IMR-90 (cell line): Measurements from ENCODE around the gene PNLIP. TPM values are rescaled to one million over a fixed set of nuclear protein-coding genes. Genes with fewer than 3 reads are reported as not detected.

ENCODE experiments used
- ATAC-seq: fragments of 200-7000 bp; cut with Tn5 transposase; 2 replicates; pipeline ENCODE4 v1.9.1; 2020; ENCODE audit warnings: low read depth, mild to moderate bottlenecking, moderate library complexity
- BruUV-seq: library from RNA; stranded (reverse); fragments of 400-500 nt; replicated peaks from 2 replicates; lab custom pipeline; 2021; lab: Mats Ljungman, UMichigan
- CTCF ChIA-PET: fragments of 300-600 bp; formaldehyde crosslinking; extraction: SDS; loops from one replicate; lab custom pipeline; 2021; ENCODE audit warnings: antibody characterized with exemption; lab: Yijun Ruan, JAX
- POLR2A ChIA-PET: fragments of 300-600 bp; sonication (Branson Sonifier 250); formaldehyde crosslinking; loops from one replicate; lab custom pipeline; 2022; ENCODE audit warnings: antibody characterized with exemption; ENCODE audit not compliant: unreplicated experiment; lab: Charles Lee
- DNase-seq: peaks from one replicate; pipeline ENCODE4 v3.0.0; 2013
- H2AFZ ChIP-seq: replicated peaks from 2 replicates; pipeline ENCODE3; 2013; ENCODE audit warnings: low read length, mild to moderate bottlenecking; ENCODE audit not compliant: poor library complexity
- H2AK5ac ChIP-seq: 2 replicates; pipeline ENCODE4 v1.6.1; 2013; ENCODE audit warnings: low read depth, low read length, inconsistent platforms
- H2AK9ac ChIP-seq: replicated peaks from 2 replicates; pipeline ENCODE3; 2013; ENCODE audit warnings: mild to moderate bottlenecking, low read depth, low read length, moderate library complexity; ENCODE audit not compliant: poor library complexity
- H2BK120ac ChIP-seq: 2 replicates; pipeline ENCODE4 v1.6.1; 2013; ENCODE audit warnings: low read depth, low read length, inconsistent platforms
- H2BK15ac ChIP-seq: 3 replicates; pipeline ENCODE4 v1.6.1; 2013; ENCODE audit warnings: low read depth, low read length, inconsistent platforms
- H2BK20ac ChIP-seq: 2 replicates; pipeline ENCODE4 v1.6.1; 2013; ENCODE audit warnings: low read depth, mild to moderate bottlenecking, inconsistent platforms, low read length, moderate library complexity
- H2BK5ac ChIP-seq: 2 replicates; pipeline ENCODE4 v1.6.1; 2013; ENCODE audit warnings: mild to moderate bottlenecking, low read depth, low read length, inconsistent platforms; ENCODE audit not compliant: poor library complexity, severe bottlenecking
- H3K14ac ChIP-seq: replicated peaks from 2 replicates; pipeline ENCODE4 v1.6.1; 2013; ENCODE audit warnings: low read depth, low read length, inconsistent platforms
- H3K18ac ChIP-seq: 2 replicates; pipeline ENCODE4 v1.6.1; 2013; ENCODE audit warnings: low read depth, low read length, control low read depth
- H3K23ac ChIP-seq: 2 replicates; pipeline ENCODE4 v1.6.1; 2013; ENCODE audit warnings: low read depth, low read length, inconsistent platforms
- H3K27ac ChIP-seq: 2 replicates; pipeline ENCODE4 v1.5.1; 2013; ENCODE audit warnings: mild to moderate bottlenecking, control low read depth, low read length; ENCODE audit not compliant: insufficient read depth
- H3K27me3 ChIP-seq: 2 replicates; pipeline ENCODE4 v1.6.1; 2013; ENCODE audit warnings: low read length; ENCODE audit not compliant: control insufficient read depth, insufficient read depth
- H3K36me3 ChIP-seq: 2 replicates; pipeline ENCODE4 v1.6.1; 2013; ENCODE audit warnings: low read length, mixed read lengths; ENCODE audit not compliant: control insufficient read depth, insufficient read depth
- H3K4ac ChIP-seq: 2 replicates; pipeline ENCODE4 v1.6.1; 2013; ENCODE audit warnings: low read depth, low read length, inconsistent platforms
- H3K4me1 ChIP-seq: 2 replicates; pipeline ENCODE4 v1.6.1; 2013; ENCODE audit warnings: low read length, mixed read lengths; ENCODE audit not compliant: control insufficient read depth, insufficient read depth
- H3K4me2 ChIP-seq: 2 replicates; pipeline ENCODE4 v1.6.1; 2013; ENCODE audit warnings: low read depth, mild to moderate bottlenecking, control low read depth, low read length, moderate library complexity
- H3K4me3 ChIP-seq: 2 replicates; pipeline ENCODE4 v1.5.1; 2013; ENCODE audit warnings: low read depth, mild to moderate bottlenecking, control low read depth, low read length, moderate library complexity; ENCODE audit not compliant: insufficient read depth
- H3K56ac ChIP-seq: 2 replicates; pipeline ENCODE4 v1.6.1; 2013; ENCODE audit warnings: low read length, inconsistent platforms; ENCODE audit not compliant: insufficient read depth; ENCODE audit errors: extremely low read depth
- H3K79me1 ChIP-seq, 2 experiments: 2 replicates each; pipeline ENCODE4 v1.6.1; 2013; ENCODE audit warnings: low read length in 2 of 2, inconsistent platforms in 1 of 2, low read depth in 1 of 2
- H3K9ac ChIP-seq: 2 replicates; pipeline ENCODE4 v1.6.1; 2013; ENCODE audit warnings: low read depth, low read length, control low read depth
- H3K9me1 ChIP-seq: 2 replicates; pipeline ENCODE4 v1.6.1; 2013; ENCODE audit warnings: low read length, inconsistent platforms; ENCODE audit not compliant: insufficient read depth
- H3K9me3 ChIP-seq: 2 replicates; pipeline ENCODE4 v1.6.1; 2013; ENCODE audit warnings: low read length; ENCODE audit not compliant: control insufficient read depth, insufficient read depth
- H4K20me1 ChIP-seq: 2 replicates; pipeline ENCODE4 v1.6.1; 2013; ENCODE audit warnings: low read length, inconsistent platforms; ENCODE audit not compliant: insufficient read depth
- H4K5ac ChIP-seq: 2 replicates; pipeline ENCODE4 v1.6.1; 2013; ENCODE audit warnings: mild to moderate bottlenecking, low read depth, low read length, control low read depth
- H4K8ac ChIP-seq, 2 experiments: 2 replicates each; pipeline ENCODE4 v1.6.1; 2013; ENCODE audit warnings: low read depth in 2 of 2, low read length in 2 of 2, control low read depth in 1 of 2, inconsistent platforms in 1 of 2
- H4K91ac ChIP-seq: 2 replicates; pipeline ENCODE4 v1.6.1; 2013; ENCODE audit warnings: low read depth, low read length, inconsistent platforms; ENCODE audit not compliant: insufficient read depth
- BHLHE40 ChIP-seq: fragments of 150-350 bp; IDR thresholded peaks from 2 replicates; pipeline ENCODE4 v1.6.1; 2016; ENCODE audit warnings: mild to moderate bottlenecking, low read depth, low read length
- CEBPB ChIP-seq: IDR thresholded peaks from 2 replicates; pipeline ENCODE4 v1.6.1; 2012; ENCODE audit warnings: low read depth, low read length, improper control_type of control experiment
- FOS ChIP-seq: fragments of 150-350 bp; IDR thresholded peaks from 2 replicates; pipeline ENCODE4 v1.6.1; 2016; ENCODE audit warnings: low read depth, low read length
- MAFK ChIP-seq: IDR thresholded peaks from 2 replicates; pipeline ENCODE4 v1.6.1; 2012; ENCODE audit warnings: low read depth, low read length, improper control_type of control experiment
- MAZ ChIP-seq: IDR thresholded peaks from 2 replicates; pipeline ENCODE4 v1.6.1; 2012; ENCODE audit warnings: low read depth, mild to moderate bottlenecking, low read length, improper control_type of control experiment, moderate library complexity, borderline replicate concordance
- POLR2A ChIP-seq: IDR thresholded peaks from 2 replicates; pipeline ENCODE4 v1.6.1; 2012; ENCODE audit warnings: mild to moderate bottlenecking, low read depth, low read length
- RCOR1 ChIP-seq: IDR thresholded peaks from 2 replicates; pipeline ENCODE4 v1.6.1; 2012; ENCODE audit warnings: mild to moderate bottlenecking, low read length, improper control_type of control experiment; ENCODE audit not compliant: insufficient replicate concordance
- SMC3 ChIP-seq: fragments of 150-350 bp; IDR thresholded peaks from 2 replicates; pipeline ENCODE4 v1.6.1; 2016; ENCODE audit warnings: low read depth, mild to moderate bottlenecking, antibody characterized with exemption, low read length, moderate library complexity
- WGBS, 2 experiments: methylation state at CpG; one replicate each; pipeline versions ENCODE4 v1.1.5 to v1.1.7; 2013; ENCODE audit warnings: missing lambda C conversion rate in 2 of 2; ENCODE audit not compliant: insufficient read length in 1 of 2; ENCODE audit errors: extremely low coverage in 2 of 2; 5-methylcytosine and 5-hydroxymethylcytosine counted together
- dilution Hi-C: fragments of 300-500 bp; cut with HindIII; formaldehyde crosslinking; loops from one replicate; pipeline ENCODE4 v1.14.3; 2018; ENCODE audit warnings: low sequenced_read_pairs; ENCODE audit not compliant: unreplicated experiment
- in situ Hi-C: fragments of 300-500 bp; cut with MboI; formaldehyde crosslinking; loops from 3 replicates; pipeline ENCODE4 v1.14.3; 2019; ENCODE audit warnings: low sequenced_read_pairs, inconsistent platforms, mixed read lengths
- intact Hi-C: fragments of 100-400 bp; cut with micrococcal nuclease; formaldehyde crosslinking; loops from 2 replicates; pipeline ENCODE4 v1.10.0; 2022
- polyA plus RNA-seq, 3 experiments: library from polyadenylated mRNA; depleted of rRNA; stranded (reverse); fragments of >200 nt; gene quantifications; 2 replicates each; pipeline ENCODE4 v1.2.3, GENCODE V29; 2012; ENCODE audit warnings: low replicate concordance in 1 of 3
- total RNA-seq: library from RNA; depleted of rRNA; stranded (reverse); fragments of >200 nt; gene quantifications from 2 replicates; pipeline ENCODE4 v1.2.3, GENCODE V29; 2012

The PNLIP gene
- total and polyA plus RNA-seq, 2 of the 4 experiments (the other 2 are of a cell fraction), result not detected

DNA sequence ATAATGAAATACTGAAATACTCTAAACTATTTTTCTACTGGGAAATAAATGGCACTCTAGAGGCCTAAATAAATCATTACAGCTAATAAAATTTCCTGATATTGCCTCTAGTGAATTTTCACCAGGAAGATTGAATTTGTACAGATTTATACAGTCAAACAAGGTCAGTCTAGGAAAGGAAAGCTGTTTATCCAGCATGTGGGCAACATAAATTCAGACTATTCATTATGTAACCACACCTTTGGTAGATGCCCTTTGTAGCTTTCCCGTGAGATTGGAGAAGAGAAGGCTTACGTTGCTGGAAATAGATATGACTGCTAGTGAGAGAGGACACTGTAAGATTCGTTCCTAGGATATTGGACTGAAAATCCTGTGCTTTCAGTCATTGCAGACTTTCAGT is 35.2 kb upstream of the PNLIP start:
- Histone ChIP-seq H3K27me3 (no peaks in the 10 kb centered on the region), H4K5ac (no peak overlapping the region), H3K14ac (no peak overlapping the region), H3K9me3 (no peaks in the 10 kb centered on the region), H2AFZ (no peak overlapping the region), H3K9ac (no peak overlapping the region), H2AK5ac (no peak overlapping the region), H3K4ac (no peak overlapping the region), H2BK120ac (no peak overlapping the region), H3K9me1 (no peaks in the 10 kb centered on the region), H3K23ac (no peak overlapping the region), H3K36me3 (no peaks in the 10 kb centered on the region), H3K56ac (no peak overlapping the region), H3K4me1 (no peaks in the 10 kb centered on the region), H3K18ac (no peak overlapping the region), H3K27ac (no peak overlapping the region), H4K91ac (no peak overlapping the region), H4K20me1 (no peaks in the 10 kb centered on the region), H3K4me2 (no peak overlapping the region), H2BK5ac (no peak overlapping the region), H3K4me3 (no peak overlapping the region), H4K8ac (no peak overlapping the region), H2BK15ac (no peak overlapping the region), H2AK9ac (no peak overlapping the region), H2BK20ac (no peak overlapping the region), H3K79me1 (no peaks in the 10 kb centered on the region)
- ATAC-seq (no peak), DNase-seq (no peak)
- in situ Hi-C loops, result no loop called here
- dilution Hi-C loops, result no loop called here
- ChIA-PET CTCF (interaction anchor here (0.6 to 1.2 kb wide), 2 partner anchors 11 to 669 kb away, joined by 4 to 7 read pairs; no protein-coding TSS in a partner anchor), POLR2A (no interaction called here)
- no TSS peak for BruUV-seq
- WGBS, 2 experiments, result no CpG with 5 or more reads among the region's 3 CpGs
- TF ChIP-seq POLR2A (no peak), MAZ (no peak), FOS (no peak), MAFK (no peak), SMC3 (no peak), RCOR1 (no peak), CEBPB (no peak), BHLHE40 (no peak)
- intact Hi-C loops, result no loop called here
